ENCODE measurements around the gene CLMN. TPM values are rescaled to one million over a fixed set of nuclear protein-coding genes. Genes with fewer than 3 reads are reported as not detected.

Gene CLMN
- total RNA-seq, 1 donor from 2014 or later, result 19.6 TPM

DNA sequence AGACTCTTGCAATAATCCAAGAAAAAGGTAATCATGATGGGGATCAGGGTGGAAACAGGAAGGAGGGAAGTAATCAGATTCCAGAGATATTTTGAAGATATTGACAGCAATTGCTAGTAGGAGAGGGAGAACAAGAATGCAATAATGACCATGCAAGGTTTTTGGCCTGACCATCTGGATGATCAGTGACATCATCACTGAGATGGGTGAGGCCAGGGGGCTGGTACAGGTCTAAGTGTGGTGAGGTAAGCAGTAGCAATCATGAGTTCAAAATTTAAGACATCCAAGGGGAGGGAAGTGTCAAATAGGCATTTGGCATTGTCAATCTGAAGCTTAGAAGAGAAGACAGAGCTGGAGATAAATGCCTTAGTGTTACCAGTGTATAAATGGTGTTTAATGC is 24.8 kb upstream of the CLMN start:
- intact Hi-C loops (cut with DNase I), result no loop called here
- no peaks in the 10 kb centered on the region for H3K4me1 ChIP-seq
- no peak overlapping the region for H3K4me3 ChIP-seq
- no peaks in the 10 kb centered on the region for H3K9me3 ChIP-seq
- no peak for DNase-seq (ENCODE audit: extremely low spot score in 2 of 2)
- no peaks in the 10 kb centered on the region for H3K36me3 ChIP-seq
- TF ChIP-seq, protein P1, sequence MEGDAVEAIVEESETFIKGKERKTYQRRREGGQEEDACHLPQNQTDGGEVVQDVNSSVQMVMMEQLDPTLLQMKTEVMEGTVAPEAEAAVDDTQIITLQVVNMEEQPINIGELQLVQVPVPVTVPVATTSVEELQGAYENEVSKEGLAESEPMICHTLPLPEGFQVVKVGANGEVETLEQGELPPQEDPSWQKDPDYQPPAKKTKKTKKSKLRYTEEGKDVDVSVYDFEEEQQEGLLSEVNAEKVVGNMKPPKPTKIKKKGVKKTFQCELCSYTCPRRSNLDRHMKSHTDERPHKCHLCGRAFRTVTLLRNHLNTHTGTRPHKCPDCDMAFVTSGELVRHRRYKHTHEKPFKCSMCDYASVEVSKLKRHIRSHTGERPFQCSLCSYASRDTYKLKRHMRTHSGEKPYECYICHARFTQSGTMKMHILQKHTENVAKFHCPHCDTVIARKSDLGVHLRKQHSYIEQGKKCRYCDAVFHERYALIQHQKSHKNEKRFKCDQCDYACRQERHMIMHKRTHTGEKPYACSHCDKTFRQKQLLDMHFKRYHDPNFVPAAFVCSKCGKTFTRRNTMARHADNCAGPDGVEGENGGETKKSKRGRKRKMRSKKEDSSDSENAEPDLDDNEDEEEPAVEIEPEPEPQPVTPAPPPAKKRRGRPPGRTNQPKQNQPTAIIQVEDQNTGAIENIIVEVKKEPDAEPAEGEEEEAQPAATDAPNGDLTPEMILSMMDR (IDR thresholded peaks at IDR 0.05), result no peak
- TF ChIP-seq POLR2A (IDR thresholded peaks at IDR 0.05), result no peak
- TF ChIP-seq POLR2AphosphoS5 (IDR thresholded peaks at IDR 0.05; ENCODE audit: insufficient read depth in 1 of 2, low read depth in 1 of 2), result no peak
- H3K27ac ChIP-seq, result no peak overlapping the region
- no peaks in the 10 kb centered on the region for H3K27me3 ChIP-seq

DNA sequence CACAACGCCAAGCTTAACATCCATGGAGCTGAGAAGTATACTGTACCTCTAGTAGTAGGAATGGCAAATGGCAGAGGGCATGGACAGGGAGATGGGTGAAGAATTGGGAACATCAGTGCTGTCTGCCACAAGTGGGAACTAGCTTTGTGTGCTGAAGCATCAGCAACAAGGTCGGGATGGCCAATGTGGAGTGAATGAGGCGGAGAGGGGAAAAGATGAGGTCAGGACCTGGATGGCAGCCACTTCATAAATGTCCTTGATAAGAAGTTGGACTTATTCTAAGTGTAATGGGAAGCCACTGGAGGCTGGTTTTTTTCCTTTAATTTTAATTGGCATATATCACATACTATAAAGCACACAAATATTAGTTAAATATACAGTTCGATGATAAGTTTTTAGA is 21.9 kb upstream of the CLMN start:
- intact Hi-C loops (cut with DNase I), result no loop called here
- Histone ChIP-seq H3K27ac (no peak overlapping the region), H3K36me3 (no peaks in the 10 kb centered on the region), H3K4me1 (no peaks in the 10 kb centered on the region), H3K9me3 (no peaks in the 10 kb centered on the region), H3K4me3 (no peak overlapping the region), H3K27me3 (no peaks in the 10 kb centered on the region)
- DNase-seq (ENCODE audit: extremely low spot score in 2 of 2), result no peak
- TF ChIP-seq POLR2A (IDR thresholded peaks at IDR 0.05), result no peak
- TF ChIP-seq POLR2AphosphoS5 (IDR thresholded peaks at IDR 0.05; ENCODE audit: insufficient read depth in 1 of 2, low read depth in 1 of 2), result no peak
- TF ChIP-seq, protein P1 (IDR thresholded peaks at IDR 0.05), result no peak

DNA sequence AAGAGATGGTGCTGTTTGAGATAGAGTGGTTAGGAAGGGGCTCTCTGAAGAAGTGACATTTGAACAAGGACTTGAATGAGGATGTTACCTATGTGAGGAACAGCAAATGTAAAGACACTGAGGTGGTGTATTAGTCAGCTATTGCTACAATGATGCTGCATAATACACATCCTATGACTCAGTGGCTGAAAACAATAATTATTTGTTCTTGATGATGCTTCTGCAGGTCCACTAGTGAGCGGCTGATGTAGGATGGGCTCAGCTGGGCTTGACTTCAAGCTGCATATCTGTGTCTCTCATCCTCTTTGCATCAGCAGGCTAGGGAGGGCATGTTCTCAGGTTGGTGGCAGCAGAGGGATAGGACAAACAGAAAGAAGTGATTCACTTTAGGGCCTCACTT is 21.4 kb upstream of the CLMN start:
- Histone ChIP-seq H3K36me3 (no peaks in the 10 kb centered on the region), H3K4me3 (no peak overlapping the region), H3K27me3 (no peaks in the 10 kb centered on the region), H3K9me3 (no peaks in the 10 kb centered on the region), H3K27ac (no peak overlapping the region), H3K4me1 (no peaks in the 10 kb centered on the region)
- intact Hi-C loops (cut with DNase I), result no loop called here
- DNase-seq (ENCODE audit: extremely low spot score in 2 of 2), result no peak
- TF ChIP-seq, protein P1 (IDR thresholded peaks at IDR 0.05), result no peak
- TF ChIP-seq POLR2AphosphoS5 (IDR thresholded peaks at IDR 0.05; ENCODE audit: insufficient read depth in 1 of 2, low read depth in 1 of 2) (no peak), POLR2A (IDR thresholded peaks at IDR 0.05) (no peak)

DNA sequence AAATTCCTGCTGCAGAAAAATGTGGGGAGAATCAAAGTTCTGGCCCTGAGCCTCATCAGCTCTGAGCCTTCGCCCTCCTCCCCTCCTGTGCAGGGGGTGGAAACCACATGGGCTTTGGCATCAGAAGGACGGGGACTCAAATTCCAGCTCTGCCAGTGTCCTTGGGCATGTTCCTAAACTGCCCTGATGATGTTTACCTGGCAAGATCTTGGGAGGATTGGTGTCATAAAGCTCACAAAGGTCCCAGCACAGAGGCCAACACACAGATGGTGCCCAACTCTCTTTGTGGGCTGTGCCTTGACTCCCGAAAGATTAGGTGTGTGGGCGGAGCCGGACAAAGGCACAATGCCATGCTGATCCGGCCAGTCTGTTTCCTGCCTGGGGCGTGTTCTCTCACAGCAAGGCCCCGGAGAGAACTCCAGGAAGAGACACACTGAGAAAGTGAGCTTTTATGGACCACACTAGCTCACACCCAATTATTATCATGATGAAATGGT is 20.5 kb upstream of the CLMN start:
- H3K27me3 ChIP-seq, result no peaks in the 10 kb centered on the region
- no peak overlapping the region for H3K27ac ChIP-seq
- H3K36me3 ChIP-seq, result no peaks in the 10 kb centered on the region
- H3K4me1 ChIP-seq, result no peaks in the 10 kb centered on the region
- no peak for DNase-seq (ENCODE audit: extremely low spot score in 2 of 2)
- H3K4me3 ChIP-seq, result no peak overlapping the region
- TF ChIP-seq POLR2AphosphoS5 (IDR thresholded peaks at IDR 0.05; ENCODE audit: insufficient read depth in 1 of 2, low read depth in 1 of 2) (no peak), POLR2A (IDR thresholded peaks at IDR 0.05) (no peak)
- TF ChIP-seq, protein P1 (IDR thresholded peaks at IDR 0.05), result no peak
- intact Hi-C loops (cut with DNase I), result no loop called here
- H3K9me3 ChIP-seq, result no peaks in the 10 kb centered on the region

DNA sequence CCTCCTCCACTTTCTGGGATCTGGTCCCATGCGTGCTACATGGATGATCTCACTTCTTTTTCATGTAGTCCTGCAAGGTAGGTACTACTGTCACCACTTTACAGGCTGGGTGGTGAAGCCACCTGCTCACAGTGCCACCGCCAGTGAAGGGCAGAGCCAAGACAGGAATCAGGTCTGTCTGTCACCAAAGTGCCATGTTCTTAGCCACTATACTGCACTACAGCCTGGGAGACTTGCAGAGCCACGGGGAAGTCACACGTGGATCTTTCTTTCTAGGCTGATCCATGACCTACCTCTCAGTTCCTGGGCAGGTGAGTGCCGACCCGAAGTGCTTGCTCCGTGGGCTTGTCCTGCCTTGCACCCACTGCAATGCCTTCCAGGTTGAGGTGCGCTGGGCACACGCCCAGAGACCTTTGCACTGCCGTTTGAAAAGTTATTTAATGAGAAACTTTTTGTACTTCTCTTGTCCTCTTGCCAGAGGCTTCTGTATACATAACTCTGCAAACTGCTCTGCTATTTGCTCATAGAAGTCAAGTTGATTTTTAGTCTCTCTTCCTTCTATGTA is 19.7 kb upstream of the CLMN start:
- intact Hi-C loops (cut with DNase I), result no loop called here
- no peaks in the 10 kb centered on the region for H3K36me3 ChIP-seq
- no peaks in the 10 kb centered on the region for H3K9me3 ChIP-seq
- H3K4me1 ChIP-seq, result no peaks in the 10 kb centered on the region
- no peak overlapping the region for H3K27ac ChIP-seq
- H3K4me3 ChIP-seq, result no peak overlapping the region
- DNase-seq (ENCODE audit: extremely low spot score in 2 of 2), result no peak
- TF ChIP-seq, protein P1 (IDR thresholded peaks at IDR 0.05), result no peak
- H3K27me3 ChIP-seq, result no peaks in the 10 kb centered on the region

Measured in vagina (tissue), 2 donors.